Gastroesophageal sphincter (tissue), 4 donors: ENCODE measurements around the gene CPOX. TPM values are rescaled to one million over a fixed set of nuclear protein-coding genes. Genes with fewer than 3 reads are reported as not detected.

ENCODE experiments used
- ATAC-seq: fragments of 150-250 bp; one replicate; pipeline ENCODE4 v1.9.1; 2016; ENCODE audit warnings: mild to moderate bottlenecking, moderate library complexity
- H3K27ac ChIP-seq, 4 donors: fragments of 200-600 bp; sonication (generic) in 3 of 4; 1 replicate in 3 of 4; 2 replicates in 1 of 4; pipeline ENCODE4 v1.5.1; 2016 to 2019
- H3K27me3 ChIP-seq: fragments of 200-600 bp; sonication (generic); one replicate; pipeline ENCODE4 v1.5.1; 2019
- H3K36me3 ChIP-seq, 2 donors: fragments of 200-600 bp; sonication (generic); one replicate each; pipeline ENCODE4 v1.5.1; 2019; ENCODE audit warnings: control low read depth in 1 of 2
- H3K4me1 ChIP-seq, 3 donors: fragments of 200-600 bp; sonication (generic); 1 replicate in 2 of 3; 2 replicates in 1 of 3; pipeline ENCODE4 v1.5.1; 2016 to 2019; ENCODE audit warnings: control low read depth in 2 of 3
- H3K4me3 ChIP-seq, 2 donors: fragments of 200-600 bp; sonication (generic); one replicate each; pipeline ENCODE4 v1.5.1; 2019; ENCODE audit warnings: mild to moderate bottlenecking in 1 of 2, moderate library complexity in 1 of 2
- H3K9me3 ChIP-seq, 3 donors: fragments of 200-600 bp; sonication (generic); one replicate each; pipeline ENCODE4 v1.5.1; 2017 to 2019; ENCODE audit warnings: control low read depth in 2 of 3
- CTCF ChIP-seq, 4 experiments: fragments of 200-600 bp in 2 of 4; fragments of 450-650 bp in 2 of 4; sonication (generic) in 1 of 4; IDR thresholded peaks; one replicate each; pipeline ENCODE4 v1.5.1; 2017 to 2019; ENCODE audit warnings: antibody characterized with exemption in 4 of 4, mild to moderate bottlenecking in 2 of 4, moderate library complexity in 2 of 4
- EP300 ChIP-seq: sonication (generic); formaldehyde crosslinking; IDR thresholded peaks from one replicate; pipeline ENCODE4 v1.6.1; 2017; ENCODE audit warnings: antibody characterized with exemption, mild to moderate bottlenecking
- POLR2A ChIP-seq, 2 donors: fragments of 450-650 bp; IDR thresholded peaks; one replicate each; pipeline ENCODE4 v1.6.1; 2017; ENCODE audit warnings: antibody characterized with exemption in 2 of 2, mild to moderate bottlenecking in 2 of 2, moderate library complexity in 1 of 2
- POLR2AphosphoS5 ChIP-seq: sonication (generic); formaldehyde crosslinking; IDR thresholded peaks from one replicate; pipeline ENCODE4 v1.6.1; 2017; ENCODE audit warnings: antibody characterized with exemption
- WGBS, 2 donors: methylation state at CpG; one replicate each; pipeline ENCODE4 v1.1.5; 2018; ENCODE audit warnings: low coverage in 1 of 2; 5-methylcytosine and 5-hydroxymethylcytosine counted together
- total RNA-seq, 4 donors: library from RNA; depleted of rRNA; stranded (reverse); fragments of >200 nt; gene quantifications; one replicate each; pipeline ENCODE4 v1.1.0, GENCODE V29; 2016

The CPOX gene
- total RNA-seq, 4 donors from 2014 or later: 11.7 to 26.1 (median 17.1) TPM

GRCh38 chr3:98531622-98532274, 61.7 kb downstream of the CPOX start, which contains the start of gene GPR15:
GPR15 (plus strand) TSS chr3:98531978; CDS start chr3:98532034, 56 bp downstream.
- H3K4me3 ChIP-seq: no peak within 1 kb of the TSS

DNA sequence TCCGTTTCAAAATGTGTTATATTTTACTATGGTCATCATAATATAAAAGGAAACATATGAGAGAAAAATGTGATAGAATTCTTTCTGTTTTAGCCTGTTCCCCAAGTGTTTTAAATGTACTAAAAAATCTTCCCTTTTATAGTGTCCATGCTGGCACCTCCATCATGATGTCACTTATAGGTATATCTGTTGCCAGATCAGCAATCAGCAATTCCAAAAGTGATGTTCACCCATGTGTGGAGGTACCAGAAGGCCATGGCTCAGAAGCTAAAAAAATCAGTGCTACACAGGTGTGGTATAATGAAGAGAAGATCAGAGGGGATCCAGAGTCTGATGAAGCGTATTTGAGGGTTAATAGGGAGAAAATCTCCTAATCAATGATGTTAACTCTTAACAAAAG, 62.7 kb downstream of the CPOX start:
- 76 to 90% methylated on average over 2 of the region's 2 CpGs for WGBS, 2 donors
- H3K36me3 ChIP-seq: no peaks in the 10 kb centered on the region
- TF ChIP-seq POLR2AphosphoS5 (no peak), EP300 (no peak), CTCF (IDR thresholded peaks at IDR 0.05) (no peak), POLR2A (IDR thresholded peaks at IDR 0.05) (no peak)
- H3K4me1 ChIP-seq: no peaks in the 10 kb centered on the region
- no peak overlapping the region for H3K4me3 ChIP-seq
- no peak overlapping the region for H3K27ac ChIP-seq
- H3K9me3 ChIP-seq: no peaks in the 10 kb centered on the region
- H3K27me3 ChIP-seq: no peaks in the 10 kb centered on the region
- ATAC-seq: no peak

More at GRCh38 chr3:98531622-98532274, 61.7 kb downstream of the CPOX start, which contains the start of gene GPR15:
- Histone ChIP-seq H3K27me3 (no peaks in the 10 kb centered on the region), H3K4me1 (no peaks in the 10 kb centered on the region), H3K9me3 (no peaks in the 10 kb centered on the region), H3K36me3 (no peaks in the 10 kb centered on the region), H3K27ac (no peak within 1 kb of the TSS)
- no peak for ATAC-seq
- 66 to 87% methylated on average over 7 of the region's 7 CpGs for WGBS, 2 donors
- TF ChIP-seq EP300 (no peak), CTCF (IDR thresholded peaks at IDR 0.05) (no peak), POLR2A (IDR thresholded peaks at IDR 0.05) (no peak), POLR2AphosphoS5 (no peak)

DNA sequence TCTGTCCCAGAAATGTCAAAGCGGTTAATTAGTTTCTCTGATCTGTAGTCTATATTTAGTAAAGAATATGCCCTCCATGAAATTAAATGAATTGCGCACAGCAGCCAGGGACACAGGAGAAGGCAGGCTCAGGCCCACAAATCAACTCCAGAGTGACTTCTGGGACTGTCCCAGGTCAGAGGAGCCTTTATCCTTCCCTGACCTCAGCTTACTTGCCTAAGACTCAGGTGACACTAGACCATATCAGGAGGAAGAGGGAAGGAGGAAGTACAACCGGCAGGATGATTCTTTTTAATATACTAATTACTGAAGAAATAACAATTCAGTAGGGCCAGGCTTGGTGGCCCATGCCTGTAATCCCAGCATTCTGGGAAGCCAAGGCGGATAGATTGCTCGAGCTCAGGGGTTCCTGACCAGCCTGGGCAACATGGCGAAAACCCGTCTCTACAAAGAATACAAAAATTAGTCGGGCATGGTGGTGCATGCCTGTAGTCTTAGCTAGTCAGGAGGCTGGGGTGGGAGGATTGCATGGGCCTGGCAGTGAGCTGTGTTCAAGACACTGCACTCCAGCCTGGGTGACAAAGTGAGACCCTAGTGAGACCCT, 63.5 kb downstream of the CPOX start:
- no peak for ATAC-seq
- Histone ChIP-seq H3K4me1 (no peaks in the 10 kb centered on the region), H3K9me3 (no peaks in the 10 kb centered on the region), H3K4me3 (no peak overlapping the region), H3K27me3 (no peaks in the 10 kb centered on the region), H3K27ac (no peak overlapping the region), H3K36me3 (no peaks in the 10 kb centered on the region)
- WGBS, 2 donors: 71 to 95% methylated on average over 3 to 7 of the region's 8 CpGs
- TF ChIP-seq EP300 (no peak), CTCF (IDR thresholded peaks at IDR 0.05) (no peak)

Other genes with a start within 250 kb of the CPOX start
- not detected for gene OR5K4, start 239.8 kb downstream of the CPOX start, total RNA-seq
- not detected for gene OR5K3, start 202.9 kb downstream of the CPOX start, total RNA-seq
- gene OR5K1, start 130.4 kb downstream of the CPOX start, total RNA-seq: not detected
- gene OR5K2, start 95.9 kb downstream of the CPOX start, total RNA-seq: not detected
- 100 to 1,000 TPM; 117 to 228 (median 183) TPM for gene CLDND1, start 70.7 kb downstream of the CPOX start, total RNA-seq
- gene GPR15, start 61.6 kb downstream of the CPOX start, total RNA-seq: not detected
- 10 to 100 TPM in 1 of 4 donors, 1 to 10 TPM in 3; 4.4 to 21.2 (median 7.4) TPM for gene ST3GAL6, start 169.7 kb upstream of the CPOX start, total RNA-seq